Caki2 (cell line): ENCODE data around the gene FAM171A2. TPM values are rescaled to one million over a fixed set of nuclear protein-coding genes. Genes with fewer than 3 reads are reported as not detected.

Experiments
- total RNA-seq: library from RNA; depleted of rRNA; stranded (reverse); fragments of >200 nt; shearing (Covaris generic); gene quantifications from 2 replicates; pipeline ENCODE4 v1.2.3, GENCODE V29; 2014; ENCODE audit warnings: low replicate concordance; rRNA removed

FAM171A2 gene
- total RNA-seq, 1 experiment from 2014 or later: 14.4 TPM

Other genes with a start within 250 kb of the FAM171A2 start
- 30.9 and 38.0 TPM in 2 replicates for gene HDAC5, start 240.2 kb downstream of the FAM171A2 start, total RNA-seq
- 3.0 and 5.7 TPM in 2 replicates for gene HROB, start 221.9 kb downstream of the FAM171A2 start, total RNA-seq
- gene ASB16, start 193.1 kb downstream of the FAM171A2 start, total RNA-seq: not detected in 2 replicates
- 37.5 and 66.0 TPM in 2 replicates for gene TMUB2, start 176.9 kb downstream of the FAM171A2 start, total RNA-seq
- 19.9 and 28.8 TPM in 2 replicates for gene ATXN7L3, start 164.0 kb downstream of the FAM171A2 start, total RNA-seq
- gene UBTF, start 144.2 kb downstream of the FAM171A2 start, total RNA-seq: 64.1 and 68.7 TPM in 2 replicates
- not detected in 2 replicates for gene SLC4A1, start 95.7 kb downstream of the FAM171A2 start, total RNA-seq
- 2.2 TPM in 1 of 2 replicates, not detected in the other for gene RUNDC3A, start 55.3 kb downstream of the FAM171A2 start, total RNA-seq
- gene SLC25A39, start 39.0 kb downstream of the FAM171A2 start, total RNA-seq: 223 and 249 TPM in 2 replicates
- gene GRN, start 18.6 kb downstream of the FAM171A2 start, total RNA-seq: 454 and 543 TPM in 2 replicates
- 0.26 and 3.3 TPM in 2 replicates for gene ITGA2B, start 25.8 kb upstream of the FAM171A2 start, total RNA-seq
- 8.6 and 11.3 TPM in 2 replicates for gene GPATCH8, start 139.6 kb upstream of the FAM171A2 start, total RNA-seq
- 16.3 and 18.1 TPM in 2 replicates for gene FZD2, start 193.6 kb upstream of the FAM171A2 start, total RNA-seq